Stimulated activated CD8-positive, alpha-beta memory T cell treated with anti-CD3 and anti-CD28 coated beads, Interleukin-4, amount 100 ng/mL, for 48 hours (primary cell): Measurements from ENCODE around the gene WASF1.

Experiments
- DNase-seq: peaks from one replicate; pipeline ENCODE4 v3.0.0-alpha.2; 2020

Gene WASF1

GRCh38 chr6:110179406-110180227, at the start of gene WASF1:
TSS of gene WASF1 (minus strand) at chr6:110179670. CDS start at chr6:110127601, 52,069 bp downstream.
- peak; percentile 91 for DNase-seq

GRCh38 chr6:110226261-110226660, 46.8 kb upstream of the WASF1 start:
- no peak for DNase-seq

- DNase-seq: no peak
Observed at GRCh38 chr6:110221738-110222137, 42.3 kb upstream of the WASF1 start.

GRCh38 chr6:110217266-110217665, 37.8 kb upstream of the WASF1 start:
- DNase-seq: no peak

- DNase-seq: no peak
Observed at GRCh38 chr6:110216140-110216539, 36.7 kb upstream of the WASF1 start.

- no peak for DNase-seq
Observed at GRCh38 chr6:110214338-110214737, 34.9 kb upstream of the WASF1 start.

- no peak for DNase-seq
Observed at GRCh38 chr6:110211753-110212152, 32.3 kb upstream of the WASF1 start.

- DNase-seq: no peak
Observed at GRCh38 chr6:110207652-110208051, 28.2 kb upstream of the WASF1 start.

GRCh38 chr6:110201151-110201884, 21.8 kb upstream of the WASF1 start:
- no peak for DNase-seq

- no peak for DNase-seq
Observed at GRCh38 chr6:110198561-110198960, 19.1 kb upstream of the WASF1 start.

- DNase-seq: no peak
Observed at GRCh38 chr6:110196874-110197273, 17.4 kb upstream of the WASF1 start.

GRCh38 chr6:110195639-110196038, 16.2 kb upstream of the WASF1 start:
- DNase-seq: no peak

- DNase-seq: no peak
Observed at GRCh38 chr6:110191477-110191876, 12.0 kb upstream of the WASF1 start.

GRCh38 chr6:110190726-110191125, 11.3 kb upstream of the WASF1 start:
- DNase-seq: no peak

GRCh38 chr6:110188791-110189190, 9.3 kb upstream of the WASF1 start:
- no peak for DNase-seq

- no peak for DNase-seq
Observed at GRCh38 chr6:110185879-110186278, 6.4 kb upstream of the WASF1 start.

- no peak for DNase-seq
Observed at GRCh38 chr6:110183292-110183885, 3.9 kb upstream of the WASF1 start.

GRCh38 chr6:110181131-110182030, 1.9 kb upstream of the WASF1 start:
- DNase-seq: no peak

GRCh38 chr6:110180228-110181008, 948 bp upstream of the WASF1 start, which contains the start of gene CDC40:
TSS of gene CDC40 (plus strand) at chr6:110180427. CDS start at chr6:110180445, 18 bp downstream.
- peak; percentile 64 for DNase-seq

GRCh38 chr6:110178626-110179405, 654 bp downstream of the WASF1 start:
- DNase-seq: peak; percentile 61
